H1 (cell line): ENCODE measurements around the gene OR5B3. TPM values are rescaled to one million over a fixed set of nuclear protein-coding genes. Genes with fewer than 3 reads are reported as not detected.

Experiments
- CTCF ChIA-PET: fragments of 300-600 bp; sonication (Branson Sonifier 250); formaldehyde crosslinking; loops from one replicate; lab custom pipeline; 2021; ENCODE audit not compliant: partially characterized antibody; lab: Charles Lee
- POLR2A ChIA-PET: fragments of 300-600 bp; sonication (Branson Sonifier 250); formaldehyde crosslinking; loops from one replicate; lab custom pipeline; 2021; ENCODE audit warnings: inconsistent platforms; ENCODE audit not compliant: partially characterized antibody; lab: Charles Lee
- DNase-seq, 2 experiments: peaks; one replicate each; pipeline versions ENCODE4 v3.0.0 to v3.0.0-alpha.2; 2010 to 2022; ENCODE audit warnings: low spot score in 2 of 2, low read depth in 1 of 2, mixed read lengths in 1 of 2
- FAIRE-seq: peaks from 2 replicates; lab custom pipeline; 2011; peaks lifted over from hg19 to GRCh38; lab: Jason Lieb, UNC
- H2AFZ ChIP-seq: 2 replicates; pipeline ENCODE4 v1.8.1; 2012; ENCODE audit warnings: low read length, inconsistent platforms
- H2AK5ac ChIP-seq: 2 replicates; pipeline ENCODE4 v1.6.1; 2013; ENCODE audit warnings: low read depth, low read length
- H2BK120ac ChIP-seq: replicated peaks from 2 replicates; pipeline ENCODE3; 2013; ENCODE audit warnings: low read depth, low read length, inconsistent platforms
- H2BK12ac ChIP-seq: 2 replicates; pipeline ENCODE4 v1.6.1; 2013; ENCODE audit warnings: low read depth, low read length
- H2BK15ac ChIP-seq: 2 replicates; pipeline ENCODE4 v1.6.1; 2013; ENCODE audit warnings: low read length
- H2BK20ac ChIP-seq: 2 replicates; pipeline ENCODE4 v1.6.1; 2013; ENCODE audit warnings: low read length
- H2BK5ac ChIP-seq: 2 replicates; pipeline ENCODE4 v1.6.1; 2013; ENCODE audit warnings: low read depth, low read length
- H3K14ac ChIP-seq: 2 replicates; pipeline ENCODE4 v1.6.1; 2013; ENCODE audit warnings: inconsistent platforms; ENCODE audit not compliant: insufficient read length
- H3K18ac ChIP-seq: 2 replicates; pipeline ENCODE4 v1.6.1; 2013; ENCODE audit warnings: low read length; ENCODE audit errors: extremely low read depth
- H3K23ac ChIP-seq: 2 replicates; pipeline ENCODE4 v1.6.1; 2013; ENCODE audit warnings: inconsistent platforms; ENCODE audit not compliant: insufficient read length
- H3K23me2 ChIP-seq: 2 replicates; pipeline ENCODE4 v1.6.1; 2013; ENCODE audit warnings: low read depth, low read length
- H3K27ac ChIP-seq: 2 replicates; pipeline ENCODE4 v1.6.1; 2011; ENCODE audit warnings: low read depth, low read length, inconsistent platforms
- H3K27me3 ChIP-seq, 4 experiments: replicated peaks in 1 of 4; 1 replicate in 1 of 4; 2 replicates in 3 of 4; pipeline versions ENCODE4 v1.6.1 to v1.8.1; 2011 to 2013; ENCODE audit warnings: low read length in 3 of 4, mild to moderate bottlenecking in 3 of 4, inconsistent platforms in 2 of 4, mixed read lengths in 2 of 4, moderate library complexity in 1 of 4; ENCODE audit not compliant: control insufficient read depth in 3 of 4, insufficient read depth in 3 of 4; ENCODE audit errors: extremely low read depth in 1 of 4
- H3K36me3 ChIP-seq, 4 experiments: 2 replicates each; pipeline versions ENCODE4 v1.6.1 to v1.8.1; 2011 to 2013; ENCODE audit warnings: mild to moderate bottlenecking in 4 of 4, low read length in 3 of 4, moderate library complexity in 2 of 4, control low read depth in 1 of 4, inconsistent platforms in 1 of 4; ENCODE audit not compliant: insufficient read depth in 4 of 4, control insufficient read depth in 2 of 4
- H3K4ac ChIP-seq: replicated peaks from 2 replicates; pipeline ENCODE3; 2013; ENCODE audit warnings: low read length, low read depth, mixed read lengths, inconsistent platforms; ENCODE audit not compliant: insufficient read length
- H3K4me1 ChIP-seq, 4 experiments: replicated peaks in 1 of 4; 1 replicate in 1 of 4; 2 replicates in 3 of 4; pipeline versions ENCODE4 v1.6.1 to v1.8.1; 2011 to 2013; ENCODE audit warnings: low read length in 3 of 4, inconsistent platforms in 2 of 4, mixed read lengths in 1 of 4; ENCODE audit not compliant: insufficient read depth in 4 of 4, control insufficient read depth in 3 of 4
- H3K4me2 ChIP-seq, 2 experiments: 2 replicates each; pipeline versions ENCODE4 v1.6.1 to v1.8.1; 2011 to 2013; ENCODE audit warnings: low read depth in 2 of 2, low read length in 2 of 2, control low read depth in 1 of 2, inconsistent platforms in 1 of 2, mild to moderate bottlenecking in 1 of 2; ENCODE audit not compliant: insufficient read depth in 1 of 2
- H3K4me3 ChIP-seq, 4 experiments: fragments of 200-600, 300-600 bp in 1 of 4; sonication (generic), shearing (Covaris generic), sonication (Bioruptor Twin) in 1 of 4; 2 replicates each; pipeline versions ENCODE4 v1.5.1 to v1.8.1; 2011 to 2016; ENCODE audit warnings: low read length in 4 of 4, low read depth in 3 of 4, control low read depth in 2 of 4, inconsistent platforms in 2 of 4, mild to moderate bottlenecking in 2 of 4, mixed read lengths in 1 of 4, moderate library complexity in 1 of 4; ENCODE audit not compliant: insufficient read depth in 2 of 4; ENCODE audit errors: extremely low read depth in 1 of 4
- H3K56ac ChIP-seq: replicated peaks from 2 replicates; pipeline ENCODE3; 2013; ENCODE audit warnings: low read depth, mild to moderate bottlenecking, mixed read lengths, low read length, inconsistent platforms; ENCODE audit not compliant: insufficient read length
- H3K79me1 ChIP-seq: 2 replicates; pipeline ENCODE4 v1.6.1; 2013; ENCODE audit warnings: low read depth, low read length, control low read depth
- H3K79me2 ChIP-seq, 2 experiments: 2 replicates each; pipeline versions ENCODE4 v1.6.1 to v1.8.1; 2012 to 2013; ENCODE audit warnings: low read length in 2 of 2, mild to moderate bottlenecking in 2 of 2, inconsistent platforms in 1 of 2; ENCODE audit not compliant: insufficient read depth in 2 of 2, control insufficient read depth in 1 of 2
- H3K9ac ChIP-seq, 4 experiments: replicated peaks in 1 of 4; 1 replicate in 1 of 4; 2 replicates in 3 of 4; pipeline versions ENCODE4 v1.6.1 to v1.8.1; 2011 to 2013; ENCODE audit warnings: low read depth in 3 of 4, low read length in 3 of 4, control low read depth in 2 of 4, mild to moderate bottlenecking in 2 of 4, moderate library complexity in 2 of 4, inconsistent platforms in 1 of 4; ENCODE audit errors: extremely low read depth in 1 of 4
- H3K9me3 ChIP-seq, 2 experiments: 2 replicates each; pipeline versions ENCODE4 v1.6.1 to v1.8.1; 2012 to 2013; ENCODE audit warnings: mild to moderate bottlenecking in 2 of 2, moderate library complexity in 2 of 2, control low read depth in 1 of 2, inconsistent platforms in 1 of 2, low read depth in 1 of 2, low read length in 1 of 2, mixed read lengths in 1 of 2; ENCODE audit not compliant: insufficient read depth in 2 of 2
- H4K20me1 ChIP-seq, 2 experiments: replicated peaks in 1 of 2; 2 replicates each; pipeline versions ENCODE3 to v1.8.1; 2011 to 2013; ENCODE audit warnings: inconsistent platforms in 2 of 2, low read length in 2 of 2, mild to moderate bottlenecking in 1 of 2; ENCODE audit not compliant: insufficient read depth in 2 of 2, control insufficient read depth in 1 of 2
- H4K5ac ChIP-seq: 2 replicates; pipeline ENCODE4 v1.6.1; 2013; ENCODE audit warnings: low read length, low read depth, mixed read lengths, inconsistent platforms; ENCODE audit not compliant: insufficient read length
- H4K8ac ChIP-seq: 2 replicates; pipeline ENCODE4 v1.8.0; 2013; ENCODE audit warnings: mild to moderate bottlenecking, moderate library complexity, low read length, inconsistent platforms; ENCODE audit not compliant: insufficient read depth; ENCODE audit errors: extremely low read depth
- H4K91ac ChIP-seq: replicated peaks from 2 replicates; pipeline ENCODE3; 2013; ENCODE audit warnings: low read length, mixed read lengths, inconsistent platforms; ENCODE audit not compliant: insufficient read length
- CREB1 ChIP-seq: IDR thresholded peaks from 2 replicates; pipeline ENCODE4 v1.6.1; 2012; ENCODE audit warnings: inconsistent platforms
- JUND ChIP-seq: IDR thresholded peaks from 2 replicates; pipeline ENCODE4 v1.6.1; 2011; ENCODE audit warnings: mild to moderate bottlenecking, improper control_type of control experiment, low read length
- KDM4A ChIP-seq: IDR thresholded peaks from one replicate; pipeline ENCODE4 v1.7.1; 2012; ENCODE audit warnings: low read depth, mild to moderate bottlenecking, moderate library complexity, low read length, inconsistent platforms; ENCODE audit not compliant: severe bottlenecking
- NANOG ChIP-seq: IDR thresholded peaks from 2 replicates; pipeline ENCODE4 v1.6.1; 2011; ENCODE audit warnings: low read length, low read depth, mild to moderate bottlenecking, inconsistent platforms; ENCODE audit not compliant: insufficient read depth, poor library complexity, severe bottlenecking
- TAF1 ChIP-seq: IDR thresholded peaks from 2 replicates; pipeline ENCODE4 v1.6.1; 2011; ENCODE audit warnings: mild to moderate bottlenecking, low read depth, low read length
- WGBS, 2 experiments: shearing (Covaris generic) in 1 of 2; methylation state at CpG; one replicate each; pipeline versions ENCODE4 v1.1.6 to v1.1.7; 2013 to 2015; ENCODE audit warnings: low lambda C conversion rate in 2 of 2, mixed read lengths in 2 of 2, inconsistent platforms in 1 of 2, low coverage in 1 of 2, missing lambda C conversion rate in 1 of 2; ENCODE audit not compliant: insufficient replicate concordance in 2 of 2, insufficient coverage in 1 of 2, insufficient read length in 1 of 2; ENCODE audit errors: extremely low coverage in 1 of 2, missing lambda C conversion rate in 1 of 2; 5-methylcytosine and 5-hydroxymethylcytosine counted together
- polyA plus RNA-seq, 7 experiments: library from polyadenylated mRNA; depleted of rRNA in 3 of 7; stranded (reverse) in 5 of 7; unstranded in 2 of 7; fragments of >200 nt in 5 of 7; fragments of 200-250 nt in 2 of 7; gene quantifications; 1 replicate in 5 of 7; 2 replicates in 1 of 7; 4 replicates in 1 of 7; pipeline versions ENCODE4 v1.2.1 to v1.2.3, GENCODE V29; 2011 to 2013; ENCODE audit warnings: missing spikeins in 2 of 7, mixed read lengths in 2 of 7
- total RNA-seq: library from RNA; stranded (reverse); fragmentation: NEBNext Ultra II Directional; extraction: Animal tissue kit (Norgen Biotek cat#: 25700); gene quantifications from 2 replicates; pipeline ENCODE4 v1.2.1, GENCODE V29; 2021

OR5B3 gene
- total and polyA plus RNA-seq, 2 of the 8 experiments (the other 6 are each of a cell fraction or from before 2014, with no cell fraction given), result not detected

- DNase-seq, result no peak
- TF ChIP-seq TAF1 (no peak), CREB1 (no peak), JUND (no peak), KDM4A (no peak), NANOG (no peak)
- Histone ChIP-seq H3K79me2 (no peaks in the 10 kb centered on the region), H2BK20ac (no peak overlapping the region), H3K4me3 (no peak overlapping the region), H4K91ac (no peak overlapping the region), H3K36me3 (no peaks in the 10 kb centered on the region), H3K23me2 (no peaks in the 10 kb centered on the region), H4K5ac (no peak overlapping the region), H2BK15ac (no peak overlapping the region), H3K4me2 (no peak overlapping the region), H3K56ac (no peak overlapping the region), H3K4me1 (no peaks in the 10 kb centered on the region), H3K79me1 (no peaks in the 10 kb centered on the region), H3K14ac (no peak overlapping the region), H4K20me1 (no peaks in the 10 kb centered on the region), H3K9ac (no peak overlapping the region), H3K23ac (no peak overlapping the region), H3K27me3 (no peaks in the 10 kb centered on the region), H3K9me3 (peaks cover 4 to 14% of the 10 kb centered on the region in 2 experiments; a peak in 3 of 4 replicates), H2BK12ac (no peak overlapping the region), H2BK5ac (no peak overlapping the region), H3K27ac (no peak overlapping the region), H4K8ac (no peak overlapping the region), H2AK5ac (no peak overlapping the region), H3K4ac (no peak overlapping the region), H2BK120ac (no peak overlapping the region), H3K18ac (no peak overlapping the region), H2AFZ (no peak overlapping the region)
- CTCF ChIA-PET, result interaction anchor here (0.6 kb wide), 1 partner anchor 1031 kb away, joined by 3 read pairs; no protein-coding TSS in a partner anchor
- POLR2A ChIA-PET, result no interaction called here
- no peak for FAIRE-seq
- 87% methylated on average over 3 of the region's 3 CpGs; no CpG with 5 or more reads in 1 of the 2 experiments for whole genome bisulfite sequencing, 2 experiments
These were observed 27.5 kb upstream of the OR5B3 start for GRCh38 chr11:58434217-58434616.
